ENCODE results near the gene TPBGL.

TPBGL gene

DNA sequence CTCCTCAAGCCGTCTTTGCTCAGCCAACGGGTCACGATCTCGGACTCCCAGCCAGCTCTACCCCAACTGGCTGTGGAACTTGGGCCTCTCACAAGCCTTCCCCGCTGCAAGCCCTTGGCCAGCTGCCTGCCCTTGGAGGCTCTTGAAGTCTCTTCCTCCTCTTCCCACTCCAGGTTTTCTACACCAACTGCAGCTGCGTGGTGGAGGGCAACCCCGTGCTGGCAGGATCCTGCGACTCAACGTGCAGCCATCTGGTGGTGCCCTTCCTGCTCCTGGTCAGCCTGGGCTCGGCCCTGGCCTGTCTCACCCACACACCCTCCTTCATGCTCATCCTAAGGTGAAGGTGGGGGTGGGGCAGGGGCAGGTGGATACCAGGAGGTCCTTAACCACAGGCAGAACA lies 40.5 kb upstream of the TPBGL start:
- Histone ChIP-seq H3K4me3 (ENCODE audit: low read depth, low read length) (no peak overlapping the region), H3K27me3 (replicated peaks) (peaks cover 2% of the 10 kb centered on the region), H3K27ac (no peak overlapping the region), H3K36me3 (replicated peaks) (no peaks in the 10 kb centered on the region)
- TF ChIP-seq, protein P1, sequence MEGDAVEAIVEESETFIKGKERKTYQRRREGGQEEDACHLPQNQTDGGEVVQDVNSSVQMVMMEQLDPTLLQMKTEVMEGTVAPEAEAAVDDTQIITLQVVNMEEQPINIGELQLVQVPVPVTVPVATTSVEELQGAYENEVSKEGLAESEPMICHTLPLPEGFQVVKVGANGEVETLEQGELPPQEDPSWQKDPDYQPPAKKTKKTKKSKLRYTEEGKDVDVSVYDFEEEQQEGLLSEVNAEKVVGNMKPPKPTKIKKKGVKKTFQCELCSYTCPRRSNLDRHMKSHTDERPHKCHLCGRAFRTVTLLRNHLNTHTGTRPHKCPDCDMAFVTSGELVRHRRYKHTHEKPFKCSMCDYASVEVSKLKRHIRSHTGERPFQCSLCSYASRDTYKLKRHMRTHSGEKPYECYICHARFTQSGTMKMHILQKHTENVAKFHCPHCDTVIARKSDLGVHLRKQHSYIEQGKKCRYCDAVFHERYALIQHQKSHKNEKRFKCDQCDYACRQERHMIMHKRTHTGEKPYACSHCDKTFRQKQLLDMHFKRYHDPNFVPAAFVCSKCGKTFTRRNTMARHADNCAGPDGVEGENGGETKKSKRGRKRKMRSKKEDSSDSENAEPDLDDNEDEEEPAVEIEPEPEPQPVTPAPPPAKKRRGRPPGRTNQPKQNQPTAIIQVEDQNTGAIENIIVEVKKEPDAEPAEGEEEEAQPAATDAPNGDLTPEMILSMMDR (IDR thresholded peaks at IDR 0.05; ENCODE audit: low read depth, low read length, missing control alignments): no peak
- no peak for DNase-seq
- in situ Hi-C loops (cut with HindIII; ENCODE audit: low pct_ligation_motif_present, low sequenced_read_pairs): no loop called here

DNA sequence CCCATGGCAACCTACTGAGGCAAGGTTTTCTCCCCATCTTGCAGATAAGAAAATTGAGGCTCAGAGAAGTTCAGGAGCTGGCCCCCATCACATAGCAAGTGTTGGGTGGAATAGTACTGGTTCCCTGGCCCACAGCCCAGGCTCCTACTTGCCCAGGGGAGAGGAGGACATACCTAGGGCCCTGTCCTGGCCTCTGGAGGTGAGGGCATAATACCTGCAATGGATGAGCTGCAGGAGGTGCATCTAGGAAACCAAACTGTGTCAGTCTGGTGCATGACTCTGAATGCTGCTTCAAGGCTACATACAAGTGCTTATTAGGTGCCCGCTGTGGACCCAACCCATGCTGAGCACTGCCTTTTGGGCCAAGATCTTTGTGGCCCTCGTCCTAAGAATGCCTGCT lies 40.0 kb upstream of the TPBGL start:
- DNase-seq: no peak
- H3K4me3 ChIP-seq (ENCODE audit: low read depth, low read length): no peak overlapping the region
- H3K27me3 ChIP-seq (replicated peaks): peaks cover 2% of the 10 kb centered on the region
- no peak overlapping the region for H3K27ac ChIP-seq
- in situ Hi-C loops (cut with HindIII; ENCODE audit: low pct_ligation_motif_present, low sequenced_read_pairs): no loop called here
- H3K36me3 ChIP-seq (replicated peaks): no peaks in the 10 kb centered on the region
- TF ChIP-seq, protein P1 (IDR thresholded peaks at IDR 0.05; ENCODE audit: low read depth, low read length, missing control alignments): no peak

DNA sequence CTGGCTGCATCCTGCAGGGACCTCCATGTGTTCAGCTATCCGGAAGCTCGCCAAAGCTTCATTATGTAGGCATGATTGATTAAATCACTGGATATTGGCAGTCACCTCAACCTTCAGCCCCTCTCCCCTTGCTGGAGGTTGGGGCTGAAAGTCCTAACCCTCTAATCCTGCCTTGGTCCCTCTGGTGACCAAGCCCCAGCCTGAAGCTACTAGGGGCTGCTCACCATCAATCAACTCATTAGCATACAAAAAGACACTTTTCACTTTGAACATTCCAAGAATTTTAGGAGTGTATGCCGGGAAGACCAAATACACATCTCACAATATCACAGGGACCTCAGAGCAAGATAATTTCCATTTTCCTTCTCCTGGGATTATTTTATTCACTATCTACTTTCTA lies 38.8 kb upstream of the TPBGL start:
- in situ Hi-C loops (cut with HindIII; ENCODE audit: low pct_ligation_motif_present, low sequenced_read_pairs): no loop called here
- no peaks in the 10 kb centered on the region for H3K36me3 ChIP-seq (replicated peaks)
- DNase-seq: no peak
- peaks cover 2% of the 10 kb centered on the region for H3K27me3 ChIP-seq (replicated peaks)
- H3K27ac ChIP-seq: no peak overlapping the region
- TF ChIP-seq, protein P1 (IDR thresholded peaks at IDR 0.05; ENCODE audit: low read depth, low read length, missing control alignments): no peak
- H3K4me3 ChIP-seq (ENCODE audit: low read depth, low read length): no peak overlapping the region

DNA sequence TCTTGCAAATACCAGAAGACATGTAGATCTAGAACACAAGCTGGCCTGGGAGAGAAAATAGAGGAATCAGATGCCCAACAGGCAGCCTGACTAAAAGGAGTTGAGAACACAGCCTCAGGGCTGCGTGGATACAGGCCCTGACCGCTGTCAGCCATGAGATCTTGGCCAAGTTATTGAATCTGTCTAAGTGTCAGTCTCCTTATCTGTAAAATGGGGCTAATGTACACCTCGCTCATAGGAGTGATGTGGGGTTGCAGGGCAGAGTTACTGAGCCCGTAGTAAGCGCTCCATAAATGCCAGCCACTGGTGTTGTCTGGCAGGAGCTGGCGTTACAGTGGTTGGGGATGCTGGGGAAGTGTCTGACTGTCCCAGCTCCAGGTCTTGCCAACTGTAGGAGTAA lies 38.4 kb upstream of the TPBGL start:
- Histone ChIP-seq H3K27me3 (replicated peaks) (peaks cover 2% of the 10 kb centered on the region), H3K4me3 (ENCODE audit: low read depth, low read length) (no peak overlapping the region), H3K36me3 (replicated peaks) (no peaks in the 10 kb centered on the region), H3K27ac (no peak overlapping the region)
- in situ Hi-C loops (cut with HindIII; ENCODE audit: low pct_ligation_motif_present, low sequenced_read_pairs): no loop called here
- DNase-seq: no peak
- TF ChIP-seq, protein P1 (IDR thresholded peaks at IDR 0.05; ENCODE audit: low read depth, low read length, missing control alignments): no peak

DNA sequence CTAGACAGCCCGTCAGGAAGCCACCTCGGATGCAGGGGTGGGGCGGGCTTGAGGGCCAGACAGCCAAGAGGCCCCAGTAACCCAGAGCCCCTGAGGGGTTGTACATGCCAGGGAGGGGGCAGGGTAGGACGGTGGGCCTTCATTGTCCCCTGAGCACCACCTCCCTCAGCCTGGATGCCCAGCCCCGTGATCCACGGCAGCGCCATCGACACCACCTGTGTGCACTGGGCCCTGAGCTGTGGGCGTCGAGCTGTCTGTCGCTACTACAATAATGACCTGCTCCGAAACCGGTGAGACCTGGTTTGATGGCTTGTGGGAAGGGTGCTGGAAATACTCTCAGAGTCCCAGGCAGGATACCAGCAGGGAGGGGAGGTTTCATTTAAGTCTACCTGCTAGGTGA lies 37.4 kb upstream of the TPBGL start:
- in situ Hi-C loops (cut with HindIII; ENCODE audit: low pct_ligation_motif_present, low sequenced_read_pairs): no loop called here
- H3K36me3 ChIP-seq (replicated peaks): no peaks in the 10 kb centered on the region
- DNase-seq: no peak
- H3K27me3 ChIP-seq (replicated peaks): peaks cover 2% of the 10 kb centered on the region
- no peak overlapping the region for H3K4me3 ChIP-seq (ENCODE audit: low read depth, low read length)
- H3K27ac ChIP-seq: no peak overlapping the region
- TF ChIP-seq, protein P1 (IDR thresholded peaks at IDR 0.05; ENCODE audit: low read depth, low read length, missing control alignments): no peak

DNA sequence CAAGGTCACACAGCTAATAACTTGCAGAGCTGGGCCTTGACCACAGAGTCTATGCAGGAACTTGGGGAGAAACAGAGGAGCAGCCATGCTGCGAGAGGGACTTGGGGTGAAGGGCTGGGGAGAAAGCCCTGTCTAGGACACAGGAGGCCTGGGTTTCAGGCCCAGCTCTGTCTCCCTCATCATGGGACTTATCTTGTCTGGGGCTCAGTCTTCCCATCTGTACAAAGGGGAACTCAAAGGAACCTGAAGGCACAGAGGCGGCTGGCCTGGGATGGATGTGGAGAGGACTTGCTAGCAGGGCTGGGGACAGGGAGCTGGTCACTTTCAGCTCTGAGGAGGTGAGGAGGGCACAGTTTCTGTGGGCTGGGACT lies 36.9 kb upstream of the TPBGL start:
- in situ Hi-C loops (cut with HindIII; ENCODE audit: low pct_ligation_motif_present, low sequenced_read_pairs): no loop called here
- TF ChIP-seq, protein P1 (IDR thresholded peaks at IDR 0.05; ENCODE audit: low read depth, low read length, missing control alignments): no peak

More for the DNA sequence above, 36.9 kb upstream of the TPBGL start:
- no peak overlapping the region for H3K27ac ChIP-seq
- no peak for DNase-seq
- H3K4me3 ChIP-seq (ENCODE audit: low read depth, low read length): no peak overlapping the region
- H3K36me3 ChIP-seq (replicated peaks): no peaks in the 10 kb centered on the region
- H3K27me3 ChIP-seq (replicated peaks): peaks cover 2% of the 10 kb centered on the region
